GM13976 (cell line): ENCODE measurements around the gene FGF19.
A peak's percentile ranks its signal among the peaks of the same experiment; 100 is the strongest.

Source experiments
- DNase-seq: peaks from one replicate; pipeline ENCODE4 v3.0.0; 2012; ENCODE audit warnings: low spot score
- CTCF ChIP-seq: IDR thresholded peaks from 2 replicates; pipeline ENCODE4 v1.5.1; 2012; ENCODE audit warnings: borderline replicate concordance, mild to moderate bottlenecking; ENCODE audit not compliant: insufficient read depth; ENCODE audit errors: extremely low read depth, missing control alignments, control extremely low read depth
- in situ Hi-C: fragments of 300-500 bp; cut with MboI; formaldehyde crosslinking; loops from one replicate; pipeline ENCODE4 v1.12.0; 2022; ENCODE audit warnings: low sequenced_read_pairs, mixed read lengths, inconsistent platforms; ENCODE audit not compliant: unreplicated experiment

Gene FGF19

DNA sequence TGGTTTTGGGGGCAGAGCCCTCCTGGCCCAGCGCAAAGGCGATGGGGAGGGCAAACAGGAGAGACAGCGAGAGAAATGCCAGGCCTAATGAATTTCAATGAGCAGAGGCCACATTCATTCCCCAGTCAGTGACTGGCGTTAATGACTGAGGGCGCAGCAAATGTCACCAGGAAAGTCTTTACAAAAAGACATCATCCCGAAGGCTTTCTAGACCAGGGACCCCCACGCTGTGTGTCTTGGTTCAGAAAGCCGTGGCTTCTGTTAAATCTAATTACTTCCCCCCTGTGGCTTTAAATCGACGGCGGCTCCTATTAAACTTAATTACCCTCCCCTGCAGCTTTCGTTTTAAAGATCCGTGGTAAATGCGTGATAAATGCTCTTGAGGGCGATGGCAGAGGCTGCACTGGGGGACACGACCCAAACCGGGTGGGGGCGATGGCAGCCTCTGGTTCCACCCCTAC, 1.6 kb upstream of the FGF19 start:
- TF ChIP-seq CTCF, result no peak
- in situ Hi-C loops, result loop anchor here (25.0 kb wide), 1 partner anchor 182 kb away; no protein-coding TSS in a partner anchor
- no peak for DNase-seq

- TF ChIP-seq CTCF, result peak; percentile 36
- in situ Hi-C loops, result loop anchor here (25.0 kb wide), 1 partner anchor 183 kb away; no protein-coding TSS in a partner anchor
- DNase-seq, result peak; percentile 65
Observed at GRCh38 chr11:69704508-69705253, 859 bp upstream of the FGF19 start.

DNA sequence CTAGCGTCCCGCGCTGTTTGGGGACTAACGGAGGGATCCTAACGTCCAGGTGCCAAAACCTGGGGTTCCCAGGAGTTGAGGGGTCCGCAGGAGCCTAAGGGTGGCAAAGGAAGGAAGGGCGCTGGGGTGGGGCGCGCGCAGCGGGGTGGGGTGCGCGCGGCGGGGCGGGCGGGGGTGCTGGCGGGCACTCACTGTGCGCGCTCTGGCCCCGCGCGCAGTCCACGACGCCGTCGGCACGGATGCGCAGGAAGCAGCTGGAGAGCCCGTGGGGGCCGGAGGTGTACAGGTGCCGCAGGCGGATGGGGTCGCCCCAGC, 412 bp downstream of the FGF19 start:
- no peak for DNase-seq
- in situ Hi-C loops, result loop anchor here (25.0 kb wide), 1 partner anchor 184 kb away; no protein-coding TSS in a partner anchor
- TF ChIP-seq CTCF, result no peak

DNA sequence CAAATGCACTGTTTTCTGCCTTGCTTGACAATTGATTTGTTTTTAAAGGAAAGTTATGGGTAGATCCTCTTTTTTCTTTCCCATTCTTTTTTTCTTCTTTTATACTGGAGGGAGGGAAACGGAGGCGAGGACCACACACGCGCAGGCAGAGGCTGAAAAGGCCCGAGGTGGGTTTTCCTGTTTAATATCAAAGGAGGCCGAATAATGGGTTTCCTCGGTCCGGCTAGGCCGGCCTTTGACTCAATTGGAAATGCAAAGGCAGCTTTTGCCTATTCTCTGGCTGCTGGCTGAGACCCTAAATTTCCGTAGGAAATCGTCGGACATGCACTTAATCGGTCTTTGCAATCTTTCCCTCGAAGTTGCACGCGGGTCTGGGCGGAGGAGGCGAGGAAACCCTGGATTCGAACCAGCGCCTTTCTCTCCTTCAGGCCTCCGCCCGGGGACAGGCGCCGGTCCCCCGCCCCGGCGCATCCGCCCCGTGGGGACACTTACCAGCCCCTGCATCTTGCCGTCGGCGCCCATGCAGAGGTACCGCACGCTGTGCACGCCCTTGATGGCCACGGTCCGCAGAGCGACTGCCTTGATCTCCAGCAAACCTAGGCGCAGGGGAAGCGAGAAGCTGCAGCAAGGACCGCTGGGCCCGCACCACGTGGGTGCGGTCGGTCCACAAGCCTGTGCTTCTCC, 911 bp downstream of the FGF19 start:
- DNase-seq, result no peak
- in situ Hi-C loops, result loop anchor here (25.0 kb wide), 1 partner anchor 184 kb away; no protein-coding TSS in a partner anchor
- TF ChIP-seq CTCF, result no peak

DNA sequence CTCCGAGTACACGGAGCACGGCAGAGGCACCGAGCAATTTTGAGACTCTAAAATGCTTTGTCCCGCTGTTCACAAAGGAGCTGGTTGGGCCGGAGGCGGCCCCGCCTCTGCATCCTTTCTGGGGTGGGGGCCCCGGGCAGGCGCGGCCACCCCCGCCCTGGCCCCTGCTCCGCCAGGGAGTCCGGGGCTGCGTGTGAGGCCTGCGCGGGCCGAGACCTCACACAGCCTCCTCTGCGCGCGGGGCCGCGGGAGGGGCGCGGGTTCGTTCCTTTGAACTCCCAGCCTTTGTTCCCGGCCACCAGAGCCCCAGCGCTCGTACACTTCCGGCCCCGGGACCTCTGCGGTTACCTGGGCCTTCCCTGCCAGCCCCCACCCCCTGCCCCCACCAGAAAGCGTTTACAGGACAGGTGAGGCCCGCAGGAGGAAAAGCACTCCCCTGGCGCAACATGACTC, 1.6 kb downstream of the FGF19 start:
- in situ Hi-C loops, result loop anchor here (25.0 kb wide), 1 partner anchor 185 kb away; no protein-coding TSS in a partner anchor
- no peak for TF ChIP-seq CTCF
- peak; percentile 12 for DNase-seq

- in situ Hi-C loops, result loop anchor here (25.0 kb wide), 1 partner anchor 187 kb away; no protein-coding TSS in a partner anchor
- no peak for DNase-seq
- TF ChIP-seq CTCF, result no peak
Observed at GRCh38 chr11:69700278-69701140, 3.3 kb downstream of the FGF19 start.
